SJSA1 (cell line): ENCODE data around the gene RHOD. TPM values are rescaled to one million over a fixed set of nuclear protein-coding genes. Genes with fewer than 3 reads are reported as not detected.

Source experiments
- DNase-seq, 2 experiments: peaks; one replicate each; pipeline ENCODE4 v3.0.0-alpha.2; 2015 to 2020; ENCODE audit warnings: low spot score in 2 of 2, low read depth in 1 of 2
- H3K27ac ChIP-seq: fragments of 250-450 bp; sonication (Bioruptor Pico); 2 replicates; pipeline ENCODE4 v1.5.1; 2020; ENCODE audit warnings: mild to moderate bottlenecking, moderate library complexity
- H3K27me3 ChIP-seq: fragments of 250-450 bp; sonication (Bioruptor Pico); replicated peaks from 2 replicates; pipeline ENCODE4 v1.5.1; 2020; ENCODE audit warnings: mild to moderate bottlenecking, moderate library complexity
- H3K36me3 ChIP-seq: fragments of 250-450 bp; sonication (Bioruptor Pico); 2 replicates; pipeline ENCODE4 v1.5.1; 2020; ENCODE audit warnings: mild to moderate bottlenecking
- H3K4me1 ChIP-seq: fragments of 250-450 bp; sonication (Bioruptor Pico); replicated peaks from 2 replicates; pipeline ENCODE4 v1.6.1; 2021; ENCODE audit warnings: mild to moderate bottlenecking
- H3K4me3 ChIP-seq: fragments of 250-450 bp; sonication (Bioruptor Pico); 2 replicates; pipeline ENCODE4 v1.5.1; 2020; ENCODE audit warnings: mild to moderate bottlenecking
- H3K9me3 ChIP-seq: fragments of 250-450 bp; sonication (Bioruptor Pico); replicated peaks from 2 replicates; pipeline ENCODE4 v1.5.1; 2020; ENCODE audit warnings: mild to moderate bottlenecking
- total RNA-seq: library from RNA; depleted of rRNA; stranded (reverse); fragments of >200 nt; shearing (Covaris generic); gene quantifications from 2 replicates; pipeline ENCODE4 v1.2.3, GENCODE V29; 2014

Gene RHOD
- total RNA-seq, 1 experiment from 2014 or later = not detected

GRCh38 chr11:67059671-67060070, 3.0 kb downstream of the RHOD start:
- Histone ChIP-seq H3K27me3 (no peaks in the 10 kb centered on the region), H3K27ac (no peak overlapping the region), H3K9me3 (no peaks in the 10 kb centered on the region), H3K4me3 (no peak overlapping the region), H3K4me1 (peaks cover 13% of the 10 kb centered on the region), H3K36me3 (no peaks in the 10 kb centered on the region)
- DNase-seq = no peak

GRCh38 chr11:67060111-67060522, 3.5 kb downstream of the RHOD start:
- Histone ChIP-seq H3K27ac (no peak overlapping the region), H3K4me3 (no peak overlapping the region), H3K27me3 (no peaks in the 10 kb centered on the region), H3K9me3 (no peaks in the 10 kb centered on the region), H3K36me3 (no peaks in the 10 kb centered on the region), H3K4me1 (peaks cover 9% of the 10 kb centered on the region)
- DNase-seq = no peak

- no peak overlapping the region for H3K4me3 ChIP-seq
- DNase-seq = no peak
- no peak overlapping the region for H3K27ac ChIP-seq
- H3K4me1 ChIP-seq = 0 out of 2 replicates have a peak, but pooled peaks cover 4% of the 10 kb centered on the region
- H3K9me3 ChIP-seq = no peaks in the 10 kb centered on the region
- no peaks in the 10 kb centered on the region for H3K36me3 ChIP-seq
- H3K27me3 ChIP-seq = no peaks in the 10 kb centered on the region
Observed at GRCh38 chr11:67062526-67063373, 6.1 kb downstream of the RHOD start.

- Histone ChIP-seq H3K4me1 (peaks cover 4% of the 10 kb centered on the region; the same call in 1 of the 2 replicates), H3K4me3 (no peak overlapping the region), H3K9me3 (no peaks in the 10 kb centered on the region), H3K36me3 (no peaks in the 10 kb centered on the region), H3K27ac (no peak overlapping the region), H3K27me3 (no peaks in the 10 kb centered on the region)
- no peak for DNase-seq
Observed at GRCh38 chr11:67066333-67066709, 9.7 kb downstream of the RHOD start.

GRCh38 chr11:67071420-67072284, 15.0 kb downstream of the RHOD start:
- Histone ChIP-seq H3K9me3 (no peaks in the 10 kb centered on the region), H3K27ac (no peak overlapping the region), H3K36me3 (no peaks in the 10 kb centered on the region), H3K4me3 (no peak overlapping the region), H3K27me3 (no peaks in the 10 kb centered on the region), H3K4me1 (peaks cover 3% of the 10 kb centered on the region; the same call in 1 of the 2 replicates)
- peak; percentile 54 to 79 for DNase-seq

GRCh38 chr11:67072295-67072694, 15.6 kb downstream of the RHOD start:
- Histone ChIP-seq H3K27me3 (no peaks in the 10 kb centered on the region), H3K4me1 (peaks cover 3% of the 10 kb centered on the region; the same call in 1 of the 2 replicates), H3K36me3 (no peaks in the 10 kb centered on the region), H3K9me3 (no peaks in the 10 kb centered on the region), H3K27ac (no peak overlapping the region), H3K4me3 (no peak overlapping the region)
- no peak for DNase-seq

GRCh38 chr11:67073908-67074307, 17.3 kb downstream of the RHOD start:
- Histone ChIP-seq H3K27ac (no peak overlapping the region), H3K36me3 (no peaks in the 10 kb centered on the region), H3K9me3 (no peaks in the 10 kb centered on the region), H3K4me1 (peaks cover 13% of the 10 kb centered on the region), H3K27me3 (no peaks in the 10 kb centered on the region), H3K4me3 (no peak overlapping the region)
- DNase-seq = no peak

- no peaks in the 10 kb centered on the region for H3K9me3 ChIP-seq
- H3K4me3 ChIP-seq = no peak overlapping the region
- peaks cover 18% of the 10 kb centered on the region for H3K4me1 ChIP-seq
- H3K36me3 ChIP-seq = no peaks in the 10 kb centered on the region
- no peak overlapping the region for H3K27ac ChIP-seq
- no peak for DNase-seq
- H3K27me3 ChIP-seq = no peaks in the 10 kb centered on the region
Observed at GRCh38 chr11:67076202-67076601, 19.6 kb downstream of the RHOD start.

- Histone ChIP-seq H3K9me3 (no peaks in the 10 kb centered on the region), H3K36me3 (no peaks in the 10 kb centered on the region), H3K27ac (peak overlapping the region; percentile 58; the same call in 1 of the 2 replicates), H3K4me1 (peaks cover 15% of the 10 kb centered on the region), H3K4me3 (no peak overlapping the region), H3K27me3 (no peaks in the 10 kb centered on the region)
- no peak for DNase-seq
Observed at GRCh38 chr11:67079065-67079705, 22.5 kb downstream of the RHOD start.

- no peak overlapping the region for H3K4me3 ChIP-seq
- no peak overlapping the region for H3K27ac ChIP-seq
- DNase-seq = no peak
- H3K4me1 ChIP-seq = peaks cover 15% of the 10 kb centered on the region
- no peaks in the 10 kb centered on the region for H3K36me3 ChIP-seq
- no peaks in the 10 kb centered on the region for H3K9me3 ChIP-seq
- no peaks in the 10 kb centered on the region for H3K27me3 ChIP-seq
Observed at GRCh38 chr11:67082071-67082791, 25.6 kb downstream of the RHOD start.

GRCh38 chr11:67083786-67084366, 27.2 kb downstream of the RHOD start:
- Histone ChIP-seq H3K9me3 (no peaks in the 10 kb centered on the region), H3K4me1 (peaks cover 5% of the 10 kb centered on the region), H3K4me3 (no peak overlapping the region), H3K36me3 (no peaks in the 10 kb centered on the region), H3K27ac (no peak overlapping the region), H3K27me3 (no peaks in the 10 kb centered on the region)
- DNase-seq = no peak

- no peaks in the 10 kb centered on the region for H3K36me3 ChIP-seq
- no peak overlapping the region for H3K27ac ChIP-seq
- DNase-seq = no peak
- no peaks in the 10 kb centered on the region for H3K27me3 ChIP-seq
- no peak overlapping the region for H3K4me3 ChIP-seq
- no peaks in the 10 kb centered on the region; the same call in 1 of the 2 replicates for H3K4me1 ChIP-seq
- H3K9me3 ChIP-seq = no peaks in the 10 kb centered on the region
Observed at GRCh38 chr11:67085617-67086016, 29.0 kb downstream of the RHOD start.

- no peaks in the 10 kb centered on the region for H3K36me3 ChIP-seq
- H3K9me3 ChIP-seq = no peaks in the 10 kb centered on the region
Observed at GRCh38 chr11:67090717-67091116, 34.1 kb downstream of the RHOD start.

More at GRCh38 chr11:67090717-67091116, 34.1 kb downstream of the RHOD start:
- no peaks in the 10 kb centered on the region for H3K4me1 ChIP-seq
- H3K27me3 ChIP-seq = no peaks in the 10 kb centered on the region
- no peak for DNase-seq
- no peak overlapping the region for H3K27ac ChIP-seq
- no peak overlapping the region for H3K4me3 ChIP-seq
